NCI-H748 treated with DMSO at 0.1 percent for 48 hours (cell line): ENCODE results near the gene TMEM144.

Experiments used
- DNase-seq: peaks from one replicate; lab custom pipeline; 2025; lab: John Stamatoyannopoulos, UW

TMEM144 gene

GRCh38 chr4:158297866-158298265 is 87.6 kb downstream of the TMEM144 start:
- DNase-seq: no peak

DNA sequence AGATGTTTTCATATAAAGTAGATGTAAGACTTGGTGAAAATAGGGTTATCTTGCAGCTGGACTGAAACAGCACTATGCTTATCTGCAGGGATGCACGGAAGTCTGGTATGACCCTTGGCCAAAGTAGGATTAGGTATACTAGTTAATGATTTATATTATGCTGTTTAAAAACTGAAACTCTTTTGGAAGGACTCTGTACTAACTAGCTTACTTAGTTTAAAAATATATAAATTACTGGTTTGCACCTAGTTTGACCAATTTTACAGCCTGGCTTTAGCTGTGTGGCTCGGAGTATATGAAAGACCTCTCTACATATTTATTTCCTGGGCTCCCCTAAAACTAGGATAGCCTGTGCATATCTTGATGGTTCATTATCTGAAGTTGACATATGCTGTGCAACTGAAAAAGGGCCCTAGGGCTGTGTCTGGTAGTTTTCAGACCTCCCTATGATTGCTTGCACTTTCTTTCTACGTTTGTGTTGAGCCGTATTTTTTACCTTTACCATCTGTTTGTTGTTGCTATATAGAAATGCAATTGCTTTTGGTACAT is 89.2 kb downstream of the TMEM144 start:
- no peak for DNase-seq

- no peak for DNase-seq
Observed at GRCh38 chr4:158300012-158300411, 89.7 kb downstream of the TMEM144 start.

- DNase-seq: no peak
Observed at GRCh38 chr4:158302076-158302866, 92.0 kb downstream of the TMEM144 start.

DNA sequence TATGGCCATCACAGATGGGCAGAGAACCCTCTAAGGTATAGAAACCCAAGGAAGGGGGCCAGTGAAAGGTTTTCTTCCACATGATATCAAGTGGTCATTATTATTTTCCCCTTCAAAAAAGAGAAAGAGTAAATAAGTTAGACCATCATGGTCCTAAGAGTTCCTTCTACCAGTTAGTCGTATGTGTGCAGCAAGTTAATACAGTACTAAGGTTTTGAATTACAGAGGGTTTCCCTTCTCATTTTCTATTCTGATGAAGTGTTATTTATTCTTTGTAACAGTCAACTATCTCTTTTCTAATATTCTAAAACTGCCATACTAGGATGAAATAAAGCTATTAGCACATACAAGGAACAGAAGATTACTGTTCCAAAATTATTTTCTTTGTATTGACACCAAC is 94.4 kb downstream of the TMEM144 start:
- no peak for DNase-seq
